Activated naive CD4-positive, alpha-beta T cell treated with anti-CD3 and anti-CD28 coated beads, Interleukin-2, amount 50 U/mL, for 72 hours (primary cell): ENCODE data around the gene GRIK3. TPM values are rescaled to one million over a fixed set of nuclear protein-coding genes. Genes with fewer than 3 reads are reported as not detected.

Experiments used
- ATAC-seq, 2 donors: fragments of 150-1000 bp; cut with Tn5 transposase; 2 replicates each; pipeline ENCODE4 v1.10.0; 2021; ENCODE audit warnings: mild to moderate bottlenecking in 2 of 2, moderate library complexity in 2 of 2
- DNase-seq, 2 donors: peaks; one replicate each; pipeline ENCODE4 v3.0.0; 2021 to 2022; ENCODE audit warnings: low spot score in 2 of 2
- H3K27ac Mint-ChIP-seq, 2 donors: one replicate each; pipeline ENCODE4 v1.8.0; 2022; ENCODE audit warnings: mild to moderate bottlenecking in 2 of 2, mixed read lengths in 2 of 2
- H3K36me3 Mint-ChIP-seq, 2 donors: one replicate each; pipeline ENCODE4 v1.8.0; 2022; ENCODE audit warnings: mixed read lengths in 2 of 2
- H3K9me3 Mint-ChIP-seq, 2 donors: one replicate each; pipeline ENCODE4 v1.8.0; 2022; ENCODE audit warnings: mixed read lengths in 2 of 2
- total RNA-seq, 2 donors: library from RNA; stranded (reverse); gene quantifications; one replicate each; pipeline ENCODE4 v1.2.3, GENCODE V29; 2022

GRIK3 gene
- total RNA-seq, 2 donors from 2014 or later, result not detected

GRCh38 chr1:36890776-36891175 is 143.5 kb downstream of the GRIK3 start:
- H3K36me3 Mint-ChIP-seq, result no peaks in the 10 kb centered on the region
- no peaks in the 10 kb centered on the region for H3K9me3 Mint-ChIP-seq
- ATAC-seq (no peak), DNase-seq (no peak)
- no peak overlapping the region for H3K27ac Mint-ChIP-seq

- ATAC-seq (no peak), DNase-seq (no peak)
- H3K27ac Mint-ChIP-seq, result no peak overlapping the region
- H3K9me3 Mint-ChIP-seq, result no peaks in the 10 kb centered on the region
- no peaks in the 10 kb centered on the region for H3K36me3 Mint-ChIP-seq
Observed at GRCh38 chr1:36889478-36890226, 144.7 kb downstream of the GRIK3 start.

GRCh38 chr1:36888811-36889477 is 145.4 kb downstream of the GRIK3 start:
- H3K36me3 Mint-ChIP-seq, result no peaks in the 10 kb centered on the region
- H3K27ac Mint-ChIP-seq, result no peak overlapping the region
- ATAC-seq (no peak), DNase-seq (no peak)
- no peaks in the 10 kb centered on the region for H3K9me3 Mint-ChIP-seq

GRCh38 chr1:36885540-36886357 is 148.6 kb downstream of the GRIK3 start:
- ATAC-seq (no peak), DNase-seq (no peak)

GRCh38 chr1:36884801-36885200 is 149.5 kb downstream of the GRIK3 start:
- no peaks in the 10 kb centered on the region for H3K9me3 Mint-ChIP-seq
- DNase-seq (no peak), ATAC-seq (no peak)
- no peak overlapping the region for H3K27ac Mint-ChIP-seq
- no peaks in the 10 kb centered on the region for H3K36me3 Mint-ChIP-seq

More at GRCh38 chr1:36885540-36886357, 148.6 kb downstream of the GRIK3 start:
- H3K36me3 Mint-ChIP-seq, result no peaks in the 10 kb centered on the region
- H3K27ac Mint-ChIP-seq, result no peak overlapping the region
- no peaks in the 10 kb centered on the region for H3K9me3 Mint-ChIP-seq

DNA sequence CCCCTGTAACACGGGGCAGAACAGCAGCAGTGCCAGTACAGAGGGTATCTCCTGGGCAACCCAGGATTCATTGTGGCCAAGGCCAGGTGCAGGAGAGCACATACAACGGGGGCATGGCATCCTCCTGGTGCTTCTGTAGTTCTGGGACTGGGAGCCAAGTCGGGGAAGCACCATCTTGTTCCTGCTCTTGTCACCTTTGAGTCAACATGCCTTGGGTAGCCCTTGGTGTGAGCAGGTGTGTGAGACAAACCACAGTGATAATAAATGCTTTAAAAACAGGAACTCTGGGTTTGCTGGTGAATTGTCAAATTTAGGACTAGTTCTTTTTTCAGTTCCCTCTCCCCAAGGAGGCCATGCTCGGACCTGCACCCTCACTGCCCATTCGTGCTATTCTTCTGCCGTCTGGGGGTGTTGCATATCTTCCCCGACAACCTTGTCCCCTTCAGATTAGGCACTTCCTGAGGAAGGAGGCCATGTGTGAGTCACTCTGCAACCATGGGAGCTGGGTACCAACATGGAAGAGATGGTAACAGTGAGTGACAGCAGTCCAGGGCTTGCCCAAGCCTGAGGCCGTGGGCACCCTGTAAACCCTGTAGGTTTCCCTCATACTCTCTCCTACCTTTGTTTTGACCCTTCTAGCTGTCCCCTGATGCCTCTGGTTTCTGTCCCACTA is 150.2 kb downstream of the GRIK3 start:
- Mint-ChIP-seq H3K36me3 (no peaks in the 10 kb centered on the region), H3K27ac (no peak overlapping the region), H3K9me3 (no peaks in the 10 kb centered on the region)
- ATAC-seq (no peak), DNase-seq (peak in 1 of 2 donors; percentile 37)

DNA sequence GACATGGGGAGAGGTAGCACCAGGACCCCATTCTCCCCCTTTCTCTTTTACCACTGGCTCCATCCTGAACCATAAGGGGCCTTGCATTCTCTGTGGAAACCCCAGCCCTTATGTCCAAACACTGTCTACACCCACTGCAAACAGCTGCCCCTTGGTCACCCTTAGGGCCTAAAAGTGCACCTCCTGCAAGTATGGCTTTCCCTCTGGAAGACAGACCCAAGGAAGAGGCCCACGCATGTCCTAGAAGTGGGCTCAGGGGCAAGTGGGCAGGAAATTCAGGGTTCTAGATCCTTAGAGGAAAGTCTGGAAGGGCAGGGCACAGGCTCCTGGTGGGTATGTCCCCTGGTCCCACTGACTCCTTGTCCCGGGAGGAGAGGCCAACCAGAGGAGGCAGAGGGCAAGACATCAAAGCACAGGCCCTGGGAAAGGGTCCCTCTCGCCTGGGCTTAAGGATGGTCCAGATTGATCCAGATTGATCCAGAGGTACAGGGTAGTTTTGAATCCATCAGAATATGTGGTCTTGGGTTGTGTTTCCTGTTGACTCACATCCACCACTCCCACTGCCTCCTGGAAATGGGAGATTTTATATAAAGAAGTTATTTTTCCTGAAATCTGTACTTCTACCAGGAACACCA is 150.9 kb downstream of the GRIK3 start:
- ATAC-seq, result no peak
- no peak for DNase-seq

GRCh38 chr1:36882536-36883285 is 151.6 kb downstream of the GRIK3 start:
- Mint-ChIP-seq H3K9me3 (no peaks in the 10 kb centered on the region), H3K36me3 (no peaks in the 10 kb centered on the region), H3K27ac (no peak overlapping the region)
- ATAC-seq (no peak), DNase-seq (peak in 1 of 2 donors; percentile 31)

More for the DNA sequence above, 150.9 kb downstream of the GRIK3 start:
- Mint-ChIP-seq H3K36me3 (no peaks in the 10 kb centered on the region), H3K9me3 (no peaks in the 10 kb centered on the region), H3K27ac (no peak overlapping the region)

DNA sequence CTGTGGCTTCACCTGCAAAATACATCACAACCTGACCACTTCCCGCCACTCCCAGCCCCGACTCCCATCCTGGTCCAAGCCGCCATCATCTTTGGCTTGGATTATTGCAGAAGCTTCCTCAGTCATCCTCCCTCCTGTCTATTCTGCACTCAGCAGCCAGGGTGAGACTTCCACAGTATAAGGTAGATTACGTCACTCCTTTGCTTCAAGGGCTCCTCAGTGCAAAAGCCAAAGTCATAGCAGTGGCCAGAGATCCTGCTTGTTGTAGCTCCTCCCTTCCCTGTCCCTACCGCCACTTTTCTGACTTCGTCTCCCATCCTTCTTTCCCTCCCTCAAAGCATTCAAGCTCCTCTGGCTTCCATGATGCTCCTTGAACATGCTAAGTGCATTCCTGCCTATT is 152.8 kb downstream of the GRIK3 start:
- Mint-ChIP-seq H3K36me3 (no peaks in the 10 kb centered on the region), H3K9me3 (no peaks in the 10 kb centered on the region), H3K27ac (no peak overlapping the region)
- no peak for ATAC-seq
- peak in 1 of 2 donors; percentile 33 for DNase-seq

DNA sequence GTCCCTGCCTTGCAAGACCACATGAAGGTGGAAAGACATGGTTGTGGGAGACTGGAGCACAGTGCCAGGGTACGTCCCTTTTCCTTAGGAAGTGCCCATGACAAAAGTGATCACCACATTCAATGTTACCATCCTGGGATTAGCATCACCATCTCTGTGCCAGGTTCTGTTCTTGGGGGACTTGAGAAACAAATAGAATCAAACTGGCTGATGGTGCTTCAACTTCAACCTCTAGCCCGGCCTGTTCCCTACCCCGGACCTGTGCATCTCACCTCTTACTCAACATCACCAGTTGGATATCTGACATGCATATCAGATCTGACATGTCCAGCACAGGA is 153.3 kb downstream of the GRIK3 start:
- ATAC-seq (no peak), DNase-seq (no peak)
- H3K9me3 Mint-ChIP-seq, result no peaks in the 10 kb centered on the region
- no peak overlapping the region for H3K27ac Mint-ChIP-seq
- H3K36me3 Mint-ChIP-seq, result no peaks in the 10 kb centered on the region

GRCh38 chr1:36880155-36881067 is 153.9 kb downstream of the GRIK3 start:
- no peak overlapping the region for H3K27ac Mint-ChIP-seq
- DNase-seq (peak in 1 of 2 donors; percentile 44), ATAC-seq (no peak)
- no peaks in the 10 kb centered on the region for H3K36me3 Mint-ChIP-seq
- H3K9me3 Mint-ChIP-seq, result no peaks in the 10 kb centered on the region

GRCh38 chr1:36879613-36880012 is 154.7 kb downstream of the GRIK3 start:
- Mint-ChIP-seq H3K36me3 (no peaks in the 10 kb centered on the region), H3K27ac (no peak overlapping the region), H3K9me3 (no peaks in the 10 kb centered on the region)
- DNase-seq (peak in 1 of 2 donors; percentile 1), ATAC-seq (no peak)

- Mint-ChIP-seq H3K9me3 (no peaks in the 10 kb centered on the region), H3K36me3 (no peaks in the 10 kb centered on the region), H3K27ac (no peak overlapping the region)
- DNase-seq (no peak), ATAC-seq (no peak)
Observed at GRCh38 chr1:36876990-36877389, 157.3 kb downstream of the GRIK3 start.

DNA sequence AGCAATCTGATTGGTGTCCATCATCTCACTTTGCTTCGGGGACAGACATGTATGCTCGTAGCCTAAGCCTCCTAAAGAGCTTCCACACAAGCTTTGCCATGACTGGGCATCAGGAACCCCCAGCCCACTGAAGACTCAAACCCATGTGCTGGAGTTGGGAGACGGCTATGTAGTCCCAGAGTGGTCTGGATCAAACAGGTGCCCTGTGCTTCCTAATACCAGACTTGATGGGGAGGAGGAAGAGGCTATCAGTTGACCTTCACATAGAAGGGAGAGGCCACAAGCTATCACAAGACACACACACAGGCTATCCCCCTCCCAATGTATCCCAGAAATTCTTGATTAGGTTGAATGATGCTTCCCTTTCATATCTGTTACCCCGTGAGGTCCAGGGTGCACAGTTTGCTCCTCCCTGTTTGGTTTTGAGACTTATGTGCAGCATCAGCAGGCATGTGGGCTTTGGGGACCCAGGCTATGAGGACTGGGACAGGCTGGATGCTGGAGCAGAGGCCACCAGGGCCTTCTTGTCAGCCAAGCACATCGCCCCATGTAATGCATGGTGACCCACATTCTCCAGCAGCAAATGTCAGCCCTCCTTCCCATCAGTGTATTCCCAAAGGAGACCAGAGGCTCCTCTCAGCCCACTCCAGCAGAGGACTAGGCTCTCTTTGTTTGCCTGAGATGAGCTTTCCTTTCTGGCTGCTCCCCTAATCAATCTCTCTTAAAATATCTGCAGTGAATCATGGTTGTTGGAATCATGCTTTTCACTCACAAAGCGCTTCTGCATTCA is 159.8 kb downstream of the GRIK3 start:
- Mint-ChIP-seq H3K9me3 (no peaks in the 10 kb centered on the region), H3K36me3 (no peaks in the 10 kb centered on the region), H3K27ac (no peak overlapping the region)
- ATAC-seq (no peak), DNase-seq (peak in 1 of 2 donors; percentile 18)
